ENCODE data around the gene ANAPC2.

The ANAPC2 gene

DNA sequence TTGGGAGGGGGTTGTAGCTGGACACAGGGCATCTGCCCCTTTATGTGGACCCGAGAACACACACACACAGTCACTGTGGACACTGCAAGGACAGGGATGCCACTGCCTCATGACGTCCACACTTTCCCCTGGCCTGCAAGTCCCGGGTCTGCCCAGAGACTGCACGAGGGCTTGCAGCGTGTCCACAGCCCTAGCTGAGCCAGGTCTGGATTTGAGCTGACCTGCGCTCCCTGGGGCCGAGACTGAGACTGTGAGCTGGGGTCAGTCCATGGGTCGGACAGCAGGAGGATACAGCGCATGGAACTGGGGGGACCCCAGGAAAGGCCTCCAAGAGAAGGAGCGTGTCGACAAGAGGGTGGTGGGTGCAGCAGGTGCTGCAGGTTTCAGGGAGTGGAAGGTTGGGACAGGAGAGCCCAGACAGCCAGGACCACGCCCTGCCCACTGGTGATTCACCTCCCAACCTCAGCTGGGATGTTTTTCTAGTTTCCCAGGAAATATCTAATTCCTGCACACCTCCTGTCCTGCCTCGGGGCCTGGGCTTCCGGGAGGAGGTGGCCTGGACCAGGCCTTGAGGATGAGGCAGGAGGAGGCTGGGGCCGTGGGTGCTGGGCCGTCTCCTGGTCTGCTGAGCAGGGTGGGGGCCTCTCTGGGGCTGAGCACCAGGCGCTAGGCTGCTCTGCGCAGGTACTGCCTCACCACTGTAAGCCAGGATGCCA is 38.1 kb upstream of the ANAPC2 start:
- no peak for DNase-seq

DNA sequence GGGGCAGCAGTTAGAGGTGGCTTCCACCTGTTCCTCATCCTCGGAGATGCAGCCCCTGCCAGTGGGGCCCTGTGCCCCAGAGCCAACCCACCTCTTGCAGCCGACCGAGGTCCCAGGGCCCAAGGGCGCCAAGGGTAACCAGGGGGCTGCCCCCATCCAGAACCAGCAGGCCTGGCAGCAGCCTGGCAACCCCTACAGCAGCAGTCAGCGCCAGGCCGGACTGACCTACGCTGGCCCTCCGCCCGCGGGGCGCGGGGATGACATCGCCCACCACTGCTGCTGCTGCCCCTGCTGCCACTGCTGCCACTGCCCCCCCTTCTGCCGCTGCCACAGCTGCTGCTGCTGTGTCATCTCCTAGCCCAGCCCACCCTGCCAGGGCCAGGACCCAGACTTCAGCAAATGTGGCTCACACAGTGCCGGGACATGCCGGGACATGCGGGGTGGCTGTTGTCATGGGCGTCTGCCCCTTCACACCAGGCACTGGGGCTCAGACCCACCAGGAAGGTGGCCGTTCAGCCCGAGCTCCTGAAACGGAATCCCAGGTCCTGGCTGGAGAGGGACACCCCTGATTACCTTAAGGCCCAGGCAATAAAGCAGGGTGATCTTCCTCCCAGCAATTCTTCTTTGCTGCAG is 37.5 kb upstream of the ANAPC2 start:
- no peak for DNase-seq

- no peak for DNase-seq
Observed at GRCh38 chr9:137224830-137225694, 36.7 kb upstream of the ANAPC2 start, which contains the start of gene CYSRT1. TSS of gene CYSRT1 (plus strand) at chr9:137225174. CDS start at chr9:137225622, 448 bp downstream.

DNA sequence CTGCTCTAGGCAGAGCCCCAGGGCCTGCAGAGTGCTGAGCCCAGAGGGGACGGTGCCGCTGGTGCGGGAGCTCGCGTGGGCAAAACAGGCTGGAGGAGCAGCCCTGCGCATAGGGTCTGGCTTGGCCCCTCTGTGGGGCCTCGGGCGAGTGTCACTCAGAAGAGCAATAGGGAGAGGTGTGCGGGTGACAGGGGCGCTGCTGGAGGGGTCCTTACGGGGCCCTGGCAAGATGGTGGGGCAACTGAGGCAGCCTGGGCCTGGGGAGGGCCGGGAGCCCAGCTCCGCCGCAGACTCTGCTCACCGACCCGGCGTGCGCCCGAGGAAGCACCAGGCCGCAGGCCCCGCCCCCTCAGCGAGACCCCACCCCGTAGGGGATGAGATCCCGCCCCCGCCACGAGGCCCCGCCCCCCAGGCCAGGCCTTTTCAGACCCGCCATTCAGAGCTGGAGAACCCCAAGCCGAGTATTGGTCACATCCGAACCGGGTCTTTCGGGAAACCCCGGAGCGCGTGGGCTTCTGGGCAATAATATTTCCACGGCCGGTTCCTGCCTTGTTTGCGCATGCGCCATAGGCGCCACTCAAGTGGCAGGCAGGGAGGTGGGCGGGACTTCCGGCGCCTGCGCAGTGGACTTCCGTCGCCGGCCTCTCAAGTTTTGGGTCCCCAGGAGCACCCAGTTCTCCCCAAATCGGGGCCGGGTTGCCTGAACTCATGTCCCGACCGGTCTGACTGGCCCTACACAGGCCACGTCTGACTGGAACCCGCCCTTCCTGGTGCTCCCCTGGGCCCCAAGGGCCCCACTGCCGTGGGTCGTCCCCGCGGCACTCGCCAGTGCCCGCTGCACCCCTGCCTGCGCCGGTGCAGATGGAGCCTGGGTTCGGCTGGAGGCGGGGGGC is 35.0 kb upstream of the ANAPC2 start:
- DNase-seq = peak; percentile 88

GRCh38 chr9:137222190-137223077 is 34.1 kb upstream of the ANAPC2 start, which contains the start of gene RNF208:
TSS of gene RNF208 (minus strand) at chr9:137222240. CDS start at chr9:137221212, 1,028 bp downstream.
- no peak for DNase-seq

GRCh38 chr9:137221506-137222111 is 33.2 kb upstream of the ANAPC2 start:
- no peak for DNase-seq

DNA sequence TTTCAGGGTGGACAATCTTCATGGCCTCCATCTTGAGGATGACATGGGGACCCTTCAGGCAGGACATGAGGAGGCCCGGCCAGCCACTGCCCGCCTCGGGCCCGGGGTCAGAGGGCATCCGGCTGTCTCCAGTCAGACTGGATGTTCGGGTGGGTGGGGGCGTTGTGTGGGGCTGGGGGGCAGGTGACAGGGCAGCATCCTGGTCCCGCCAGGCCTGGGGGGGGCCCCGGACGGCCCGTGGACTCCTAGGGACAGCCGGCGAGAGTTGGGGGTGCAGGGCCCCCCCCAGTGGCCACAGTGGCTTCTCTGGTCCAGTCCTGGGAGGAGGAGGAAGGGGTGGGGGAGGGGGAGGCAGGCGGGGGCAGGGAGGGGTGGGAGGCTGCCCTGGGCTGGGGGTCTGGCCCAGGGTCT is 32.7 kb upstream of the ANAPC2 start:
- DNase-seq = no peak

- DNase-seq = no peak
Observed at GRCh38 chr9:137220317-137221094, 32.1 kb upstream of the ANAPC2 start.

DNA sequence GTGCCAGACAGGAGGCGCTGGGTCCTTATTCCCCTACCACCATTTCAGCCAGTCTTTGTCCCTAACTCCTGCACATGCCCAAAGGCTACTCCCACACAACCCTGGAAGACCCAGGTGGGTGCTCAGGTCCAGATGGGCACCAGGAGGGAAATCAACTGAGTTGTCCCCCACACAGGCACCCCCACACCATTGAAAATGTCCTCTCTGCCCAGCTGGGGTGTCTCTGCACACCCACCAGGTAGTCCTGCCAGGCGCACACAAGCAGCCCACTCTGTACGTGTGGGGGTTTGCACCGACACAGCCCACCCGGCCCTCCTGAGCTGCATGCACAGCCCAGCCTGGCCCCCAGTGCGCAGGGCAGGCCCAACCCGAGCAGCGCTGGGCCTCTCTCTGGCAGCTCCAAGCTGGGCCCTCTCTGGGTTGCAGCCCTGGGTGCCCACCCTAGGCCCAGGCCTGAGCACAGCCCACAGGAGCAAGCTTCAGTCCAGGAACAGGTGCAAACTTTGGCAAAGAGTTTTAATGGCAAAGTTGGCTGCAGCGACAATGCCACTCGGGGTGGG is 31.5 kb upstream of the ANAPC2 start:
- DNase-seq = no peak

DNA sequence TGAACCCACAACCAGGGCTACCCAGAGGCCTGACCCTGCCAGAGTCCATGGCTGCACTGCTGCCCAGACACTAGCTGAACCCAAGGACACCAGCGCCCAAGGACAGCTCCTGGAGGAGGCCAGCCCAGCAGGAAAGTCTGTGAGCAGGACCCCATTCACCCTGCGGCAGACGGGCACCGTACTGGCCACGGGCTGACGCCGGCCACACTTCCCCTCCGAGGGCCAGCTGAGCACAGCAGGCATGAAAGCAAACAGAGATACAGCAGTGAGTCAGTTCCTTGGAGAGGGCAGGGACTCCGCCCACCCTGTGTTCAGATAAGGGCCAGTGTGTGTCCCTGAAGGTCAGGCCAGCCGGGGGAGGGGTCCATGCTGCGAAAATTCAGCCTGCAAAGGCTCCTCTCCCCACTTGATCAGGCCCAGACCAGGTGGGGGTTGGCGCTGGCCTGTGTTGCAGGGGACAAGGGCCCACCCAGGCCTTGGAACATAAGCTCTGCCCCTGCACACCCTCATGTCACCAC is 30.5 kb upstream of the ANAPC2 start:
- DNase-seq = no peak

GRCh38 chr9:137218212-137218753 is 29.9 kb upstream of the ANAPC2 start:
- DNase-seq = no peak

GRCh38 chr9:137217276-137218211 is 29.2 kb upstream of the ANAPC2 start:
- DNase-seq = no peak

DNA sequence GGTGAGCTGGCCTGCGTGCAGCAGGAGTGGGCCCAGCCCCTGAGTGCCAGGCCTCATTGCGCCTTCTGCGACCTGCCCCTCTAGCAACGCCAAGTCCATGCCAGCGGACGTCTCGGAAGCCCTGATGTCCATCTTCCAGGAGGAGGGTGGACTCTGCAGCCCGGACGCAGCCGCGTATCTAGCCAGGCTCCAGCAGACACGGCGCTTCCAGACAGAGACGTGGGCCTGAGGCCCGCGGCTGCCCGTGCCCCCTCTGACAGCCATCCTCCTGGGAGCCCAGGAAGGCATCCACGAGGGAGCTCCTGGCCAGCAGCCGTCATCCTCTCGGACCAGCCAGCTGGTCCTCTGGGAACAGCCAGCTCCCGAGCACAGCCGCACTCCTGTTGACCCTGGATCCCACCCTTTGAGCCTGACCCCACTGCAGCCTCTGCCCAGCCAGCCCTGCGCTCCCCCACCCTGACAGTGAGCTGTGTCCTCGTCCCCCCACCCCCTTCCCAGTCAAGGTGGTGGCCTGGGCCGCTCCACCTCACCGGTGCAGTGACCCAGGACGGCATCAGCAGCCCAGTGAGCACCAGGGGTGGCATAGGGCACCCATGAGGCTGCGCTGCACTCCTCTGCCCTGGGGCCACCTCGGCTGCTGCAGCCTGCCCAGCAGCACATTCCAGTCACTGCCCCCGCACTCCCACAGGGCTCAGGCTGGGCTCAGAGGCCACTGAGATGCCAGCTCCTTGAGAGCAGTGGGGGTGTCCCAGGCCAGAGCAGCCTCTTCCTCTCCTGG is 28.0 kb upstream of the ANAPC2 start:
- DNase-seq = no peak

DNA sequence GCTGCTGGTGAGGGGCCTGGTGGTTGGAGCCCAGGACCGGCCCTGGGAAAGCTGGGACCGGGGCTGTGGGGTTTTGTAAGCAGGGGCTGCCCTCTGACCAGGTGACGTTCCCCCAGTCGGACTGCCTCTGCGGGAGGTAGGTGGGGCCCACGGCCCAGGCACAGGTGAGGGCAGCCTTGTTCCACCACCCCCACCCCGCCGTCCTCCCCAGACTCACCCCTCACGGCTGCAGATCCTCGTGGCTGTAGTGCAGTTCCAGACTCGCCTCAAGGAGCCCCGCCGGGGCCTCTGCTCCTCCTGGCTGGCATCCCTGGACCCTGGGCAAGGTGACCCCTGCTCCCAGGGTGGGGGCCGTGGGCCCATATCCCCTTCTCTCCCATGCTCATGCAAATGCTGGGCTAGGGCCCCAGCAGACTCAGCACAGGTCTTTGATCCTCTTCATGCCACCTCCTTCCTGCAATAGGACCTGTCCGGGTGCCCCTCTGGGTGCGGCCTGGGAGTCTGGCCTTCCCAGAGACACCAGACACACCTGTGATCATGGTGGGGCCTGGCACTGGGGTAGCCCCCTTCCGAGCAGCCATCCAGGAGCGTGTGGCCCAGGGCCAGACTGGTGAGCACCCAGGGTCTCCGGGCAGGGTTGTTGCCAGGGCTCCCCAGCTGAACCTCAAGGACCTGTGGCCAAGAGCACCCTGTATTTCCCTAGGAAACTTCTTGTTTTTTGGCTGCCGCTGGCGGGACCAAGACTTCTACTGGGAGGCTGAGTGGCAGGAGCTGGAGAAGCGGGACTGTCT is 27.0 kb upstream of the ANAPC2 start:
- DNase-seq = no peak

GRCh38 chr9:137214620-137215019 is 26.3 kb upstream of the ANAPC2 start:
- DNase-seq = no peak

Data from NCI-H1694 (cell line).